Measurements from ENCODE around the gene RNU11.
"Not testable (repeated sequence)": the region's sequence is repeated elsewhere in the genome, so short reads cannot be mapped to it uniquely, and the experiment has no call there.

- TF ChIP-seq, protein P1, sequence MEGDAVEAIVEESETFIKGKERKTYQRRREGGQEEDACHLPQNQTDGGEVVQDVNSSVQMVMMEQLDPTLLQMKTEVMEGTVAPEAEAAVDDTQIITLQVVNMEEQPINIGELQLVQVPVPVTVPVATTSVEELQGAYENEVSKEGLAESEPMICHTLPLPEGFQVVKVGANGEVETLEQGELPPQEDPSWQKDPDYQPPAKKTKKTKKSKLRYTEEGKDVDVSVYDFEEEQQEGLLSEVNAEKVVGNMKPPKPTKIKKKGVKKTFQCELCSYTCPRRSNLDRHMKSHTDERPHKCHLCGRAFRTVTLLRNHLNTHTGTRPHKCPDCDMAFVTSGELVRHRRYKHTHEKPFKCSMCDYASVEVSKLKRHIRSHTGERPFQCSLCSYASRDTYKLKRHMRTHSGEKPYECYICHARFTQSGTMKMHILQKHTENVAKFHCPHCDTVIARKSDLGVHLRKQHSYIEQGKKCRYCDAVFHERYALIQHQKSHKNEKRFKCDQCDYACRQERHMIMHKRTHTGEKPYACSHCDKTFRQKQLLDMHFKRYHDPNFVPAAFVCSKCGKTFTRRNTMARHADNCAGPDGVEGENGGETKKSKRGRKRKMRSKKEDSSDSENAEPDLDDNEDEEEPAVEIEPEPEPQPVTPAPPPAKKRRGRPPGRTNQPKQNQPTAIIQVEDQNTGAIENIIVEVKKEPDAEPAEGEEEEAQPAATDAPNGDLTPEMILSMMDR (optimal IDR thresholded peaks at IDR 0.05 in 1 of 3, IDR thresholded peaks at IDR 0.05 in 1 of 3, conservative IDR thresholded peaks at IDR 0.05 in 1 of 3; ENCODE audit: extremely low read depth in 1 of 3, insufficient read depth in 2 of 3, low read length in 3 of 3): not testable (repeated sequence)
- TF ChIP-seq EZH2 (IDR thresholded peaks at IDR 0.05; ENCODE audit: low read length): not testable (repeated sequence)
Observed at GRCh38 chr1:28691627-28692026, 43.2 kb downstream of the RNU11 start.
